ENCODE measurements around the gene C1QA. TPM values are rescaled to one million over a fixed set of nuclear protein-coding genes. Genes with fewer than 3 reads are reported as not detected.

The C1QA gene
- total and polyA plus RNA-seq, 2 donors (not counting 1 experiment from before 2014, with no cell fraction given) = not detected

DNA sequence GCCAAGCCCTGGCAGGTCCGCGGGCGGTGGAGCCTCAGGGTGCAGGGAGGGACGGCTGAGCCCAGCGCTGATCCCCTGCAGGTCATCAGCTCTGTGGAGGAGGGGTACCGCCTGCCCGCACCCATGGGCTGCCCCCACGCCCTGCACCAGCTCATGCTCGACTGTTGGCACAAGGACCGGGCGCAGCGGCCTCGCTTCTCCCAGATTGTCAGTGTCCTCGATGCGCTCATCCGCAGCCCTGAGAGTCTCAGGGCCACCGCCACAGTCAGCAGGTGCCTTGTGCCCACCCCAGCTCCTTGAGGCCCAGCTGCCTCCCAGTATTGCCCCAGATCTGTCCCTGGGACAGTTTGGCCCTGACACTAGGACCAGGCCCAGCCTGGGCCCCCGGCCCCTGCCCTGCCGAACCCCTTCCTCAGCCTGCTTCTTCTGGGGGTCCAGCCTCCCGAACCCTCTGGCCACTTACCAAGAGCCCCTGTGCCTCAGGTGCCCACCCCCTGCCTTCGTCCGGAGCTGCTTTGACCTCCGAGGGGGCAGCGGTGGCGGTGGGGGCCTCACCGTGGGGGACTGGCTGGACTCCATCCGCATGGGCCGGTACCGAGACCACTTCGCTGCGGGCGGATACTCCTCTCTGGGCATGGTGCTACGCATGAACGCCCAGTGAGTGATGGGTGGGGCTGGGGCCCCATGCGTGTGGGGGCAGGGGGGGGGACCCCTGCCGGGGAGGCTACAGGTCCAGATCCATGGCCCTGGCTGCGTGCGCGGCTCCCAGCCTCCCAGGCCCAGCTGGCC, 35.4 kb upstream of the C1QA start:
- Histone ChIP-seq H3K9me3 (ENCODE audit: control insufficient read depth, insufficient read depth, low read depth, low read length) (no peaks in the 10 kb centered on the region), H2AFZ (ENCODE audit: low read length) (no peak overlapping the region)

DNA sequence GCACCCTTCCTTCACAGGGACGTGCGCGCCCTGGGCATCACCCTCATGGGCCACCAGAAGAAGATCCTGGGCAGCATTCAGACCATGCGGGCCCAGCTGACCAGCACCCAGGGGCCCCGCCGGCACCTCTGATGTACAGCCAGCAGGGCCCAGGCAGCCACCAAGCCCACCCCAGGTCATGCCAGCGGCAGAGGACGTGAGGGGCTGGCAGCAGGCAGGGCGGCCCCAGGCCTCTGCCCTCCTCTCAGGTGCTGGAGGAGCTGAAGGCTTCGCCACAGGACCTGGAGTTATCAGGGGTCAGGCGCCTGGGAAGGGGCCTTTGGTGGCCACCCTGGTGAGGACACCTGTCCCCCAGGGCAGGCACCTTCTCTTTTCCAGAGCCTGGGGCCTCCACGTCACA, 34.8 kb upstream of the C1QA start:
- Histone ChIP-seq H3K27me3 (ENCODE audit: control insufficient read depth, insufficient read depth, low read length) (peaks cover 13% of the 10 kb centered on the region), H3K4me1 (ENCODE audit: control insufficient read depth, extremely low read depth, insufficient read depth, low read length) (no peaks in the 10 kb centered on the region), H2AFZ (ENCODE audit: low read length) (no peak overlapping the region), H3K79me2 (ENCODE audit: control insufficient read depth, insufficient read depth, low read length) (no peaks in the 10 kb centered on the region), H3K9ac (ENCODE audit: insufficient read depth, low read length) (no peak overlapping the region), H3K4me2 (ENCODE audit: extremely low read depth, insufficient read depth, low read length) (no peak overlapping the region), H3K9me3 (ENCODE audit: control insufficient read depth, insufficient read depth, low read depth, low read length) (no peaks in the 10 kb centered on the region), H3K27ac (ENCODE audit: insufficient read depth, low read length) (no peak overlapping the region), H4K20me1 (ENCODE audit: control insufficient read depth, extremely low read depth, insufficient read depth, low read length) (no peaks in the 10 kb centered on the region), H3K4me3 (replicated peaks in 1 of 4; ENCODE audit: control extremely low read depth in 1 of 4, insufficient read depth in 1 of 4, low read depth in 3 of 4, low read length in 4 of 4) (no peak overlapping the region), H3K36me3 (ENCODE audit: control insufficient read depth, insufficient read depth, low read length) (no peaks in the 10 kb centered on the region)
- DNase-seq (ENCODE audit: low read depth in 2 of 2) = no peak
- TF ChIP-seq, protein P1, sequence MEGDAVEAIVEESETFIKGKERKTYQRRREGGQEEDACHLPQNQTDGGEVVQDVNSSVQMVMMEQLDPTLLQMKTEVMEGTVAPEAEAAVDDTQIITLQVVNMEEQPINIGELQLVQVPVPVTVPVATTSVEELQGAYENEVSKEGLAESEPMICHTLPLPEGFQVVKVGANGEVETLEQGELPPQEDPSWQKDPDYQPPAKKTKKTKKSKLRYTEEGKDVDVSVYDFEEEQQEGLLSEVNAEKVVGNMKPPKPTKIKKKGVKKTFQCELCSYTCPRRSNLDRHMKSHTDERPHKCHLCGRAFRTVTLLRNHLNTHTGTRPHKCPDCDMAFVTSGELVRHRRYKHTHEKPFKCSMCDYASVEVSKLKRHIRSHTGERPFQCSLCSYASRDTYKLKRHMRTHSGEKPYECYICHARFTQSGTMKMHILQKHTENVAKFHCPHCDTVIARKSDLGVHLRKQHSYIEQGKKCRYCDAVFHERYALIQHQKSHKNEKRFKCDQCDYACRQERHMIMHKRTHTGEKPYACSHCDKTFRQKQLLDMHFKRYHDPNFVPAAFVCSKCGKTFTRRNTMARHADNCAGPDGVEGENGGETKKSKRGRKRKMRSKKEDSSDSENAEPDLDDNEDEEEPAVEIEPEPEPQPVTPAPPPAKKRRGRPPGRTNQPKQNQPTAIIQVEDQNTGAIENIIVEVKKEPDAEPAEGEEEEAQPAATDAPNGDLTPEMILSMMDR (conservative IDR thresholded peaks at IDR 0.05 in 1 of 2, IDR thresholded peaks at IDR 0.05 in 1 of 2; ENCODE audit: low read depth in 1 of 2, low read length in 2 of 2) = no peak

More for the DNA sequence above, 35.4 kb upstream of the C1QA start:
- Histone ChIP-seq H3K4me2 (ENCODE audit: extremely low read depth, insufficient read depth, low read length) (no peak overlapping the region), H3K27me3 (ENCODE audit: control insufficient read depth, insufficient read depth, low read length) (peaks cover 13% of the 10 kb centered on the region), H3K4me3 (replicated peaks in 1 of 4; ENCODE audit: control extremely low read depth in 1 of 4, insufficient read depth in 1 of 4, low read depth in 3 of 4, low read length in 4 of 4) (no peak overlapping the region), H3K4me1 (ENCODE audit: control insufficient read depth, extremely low read depth, insufficient read depth, low read length) (no peaks in the 10 kb centered on the region), H3K36me3 (ENCODE audit: control insufficient read depth, insufficient read depth, low read length) (no peaks in the 10 kb centered on the region), H4K20me1 (ENCODE audit: control insufficient read depth, extremely low read depth, insufficient read depth, low read length) (no peaks in the 10 kb centered on the region), H3K9ac (ENCODE audit: insufficient read depth, low read length) (no peak overlapping the region), H3K79me2 (ENCODE audit: control insufficient read depth, insufficient read depth, low read length) (no peaks in the 10 kb centered on the region), H3K27ac (ENCODE audit: insufficient read depth, low read length) (no peak overlapping the region)
- no peak for TF ChIP-seq EZH2 (IDR thresholded peaks at IDR 0.05; ENCODE audit: low read length, missing control alignments)
- TF ChIP-seq, protein P1 (conservative IDR thresholded peaks at IDR 0.05 in 1 of 2, IDR thresholded peaks at IDR 0.05 in 1 of 2; ENCODE audit: low read depth in 1 of 2, low read length in 2 of 2) = no peak
- DNase-seq (ENCODE audit: low read depth in 2 of 2) = no peak

DNA sequence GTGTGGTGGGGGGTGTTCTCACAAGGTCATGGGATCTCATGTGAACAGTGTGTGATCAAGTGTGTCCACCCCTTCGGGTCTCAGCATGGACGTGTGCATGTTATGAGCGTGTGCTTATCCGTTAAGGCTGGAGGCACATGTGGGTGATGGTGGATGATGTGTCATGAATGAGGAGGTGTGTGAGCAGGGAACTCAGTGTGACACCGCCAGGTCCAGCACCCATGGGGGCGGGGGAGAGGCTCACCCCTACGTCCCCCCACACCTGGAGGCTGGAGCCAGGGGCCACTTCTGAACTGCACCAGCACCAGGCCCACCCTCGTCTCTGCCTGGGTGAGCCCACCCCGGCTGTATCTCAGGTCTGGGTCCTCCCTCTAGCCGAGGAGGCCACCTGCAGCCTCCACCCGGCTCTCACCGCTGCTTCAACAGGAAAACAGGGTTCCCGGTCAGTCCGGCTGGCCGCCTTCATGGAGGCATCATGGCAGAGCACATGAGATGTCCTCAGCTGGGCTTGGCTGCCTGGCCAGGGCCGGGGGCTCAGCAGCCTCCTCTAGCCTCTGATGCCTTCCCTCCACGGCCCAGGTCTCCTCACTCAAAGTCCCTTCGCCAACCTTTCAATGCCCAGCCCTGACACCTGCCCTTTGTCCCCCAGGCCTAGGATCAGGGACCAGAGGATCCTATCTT, 34.2 kb upstream of the C1QA start:
- H3K9ac ChIP-seq (ENCODE audit: insufficient read depth, low read length) = no peak overlapping the region
- no peaks in the 10 kb centered on the region for H3K9me3 ChIP-seq (ENCODE audit: control insufficient read depth, insufficient read depth, low read depth, low read length)
- TF ChIP-seq, protein P1 (conservative IDR thresholded peaks at IDR 0.05 in 1 of 2, IDR thresholded peaks at IDR 0.05 in 1 of 2; ENCODE audit: low read depth in 1 of 2, low read length in 2 of 2) = no peak
- TF ChIP-seq EZH2 (IDR thresholded peaks at IDR 0.05; ENCODE audit: low read length, missing control alignments) = no peak
- H3K79me2 ChIP-seq (ENCODE audit: control insufficient read depth, insufficient read depth, low read length) = no peaks in the 10 kb centered on the region
- no peak overlapping the region for H3K4me2 ChIP-seq (ENCODE audit: extremely low read depth, insufficient read depth, low read length)
- no peak overlapping the region for H3K4me3 ChIP-seq (replicated peaks in 1 of 4; ENCODE audit: control extremely low read depth in 1 of 4, insufficient read depth in 1 of 4, low read depth in 3 of 4, low read length in 4 of 4)
- H3K36me3 ChIP-seq (ENCODE audit: control insufficient read depth, insufficient read depth, low read length) = no peaks in the 10 kb centered on the region
- H3K27me3 ChIP-seq (ENCODE audit: control insufficient read depth, insufficient read depth, low read length) = peaks cover 13% of the 10 kb centered on the region
- DNase-seq (ENCODE audit: low read depth in 2 of 2) = no peak
- no peaks in the 10 kb centered on the region for H4K20me1 ChIP-seq (ENCODE audit: control insufficient read depth, extremely low read depth, insufficient read depth, low read length)
- H3K4me1 ChIP-seq (ENCODE audit: control insufficient read depth, extremely low read depth, insufficient read depth, low read length) = no peaks in the 10 kb centered on the region
- H2AFZ ChIP-seq (ENCODE audit: low read length) = no peak overlapping the region
- no peak overlapping the region for H3K27ac ChIP-seq (ENCODE audit: insufficient read depth, low read length)

Measured in fibroblast of lung (primary cell).